Inflammatory macrophage treated with lipopolysaccharide for 4 hours (primary cell): ENCODE results near the gene LRP1-AS.

ENCODE experiments used
- DNase-seq: peaks from one replicate; pipeline ENCODE4 v3.0.0-alpha.2; 2020

LRP1-AS gene

DNA sequence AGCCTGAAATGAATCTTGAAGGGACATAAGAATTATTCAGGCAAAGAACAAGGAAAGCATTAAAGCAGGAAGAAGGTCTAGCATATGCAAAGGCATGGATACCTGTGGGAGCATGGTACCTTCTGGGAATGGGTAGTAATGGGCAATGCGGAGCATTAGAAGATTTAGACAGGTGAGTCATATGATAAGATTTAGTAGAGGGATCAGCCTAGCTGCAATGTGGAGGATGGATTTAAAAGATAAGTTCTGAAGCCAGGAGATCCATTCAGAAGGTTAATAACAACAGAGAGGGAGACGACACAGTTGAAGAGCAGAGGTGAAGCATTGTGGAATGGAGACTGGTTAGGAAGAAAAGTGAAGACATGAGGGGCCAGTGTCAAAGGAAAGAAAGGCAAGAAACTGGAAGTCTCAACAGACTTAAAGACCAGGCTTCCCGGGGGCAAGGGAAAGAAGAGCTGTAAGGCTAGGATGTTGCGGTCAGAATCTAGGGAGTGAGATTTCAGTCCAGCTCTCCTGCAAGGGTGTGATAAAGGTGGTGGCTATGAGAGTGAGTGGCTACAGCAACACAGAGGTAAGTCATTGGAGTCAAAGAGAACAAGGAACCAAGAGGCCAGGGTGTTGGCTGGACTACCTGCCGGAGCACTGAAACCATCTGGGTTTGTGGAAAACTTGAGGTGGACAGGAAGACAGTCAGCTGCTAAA lies 30.7 kb downstream of the LRP1-AS start:
- DNase-seq, result no peak

DNA sequence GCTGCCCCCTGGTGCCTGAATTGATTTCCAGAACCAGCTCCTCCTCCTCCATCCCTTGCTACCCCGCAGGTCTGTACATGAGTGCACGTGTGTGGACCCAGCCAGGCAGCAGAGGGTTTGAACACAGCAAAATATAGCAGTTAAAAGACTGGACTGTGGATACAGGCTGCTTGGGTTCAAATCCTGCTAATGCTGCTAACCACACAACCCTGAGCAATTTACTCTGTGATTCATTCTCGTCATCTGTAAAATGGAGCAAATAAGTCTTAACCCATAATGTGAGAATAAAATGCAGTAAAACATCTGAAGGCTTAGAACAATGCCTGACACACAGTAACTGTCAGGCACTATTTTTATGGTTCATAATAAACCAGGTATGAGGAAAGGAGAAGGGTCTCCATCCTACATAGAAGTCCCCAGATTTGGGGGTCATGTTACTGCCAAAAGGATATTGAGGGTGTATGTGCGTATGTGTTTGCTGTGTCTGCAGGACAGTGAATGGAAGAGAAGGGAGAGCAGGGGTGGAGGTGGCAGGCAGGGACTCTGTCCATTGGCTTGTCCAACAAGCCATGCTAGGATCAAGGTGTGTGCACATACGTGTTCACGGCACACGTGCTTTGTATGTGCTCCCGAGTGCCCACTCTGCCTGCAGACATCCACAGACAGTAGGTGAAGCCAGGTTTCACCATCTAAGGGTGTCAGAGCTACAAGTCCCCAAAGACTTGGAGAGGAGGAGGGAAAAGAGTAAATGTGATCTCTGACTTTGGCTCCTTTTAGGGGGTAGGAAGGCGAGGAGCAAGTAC lies 34.7 kb downstream of the LRP1-AS start:
- no peak for DNase-seq

DNA sequence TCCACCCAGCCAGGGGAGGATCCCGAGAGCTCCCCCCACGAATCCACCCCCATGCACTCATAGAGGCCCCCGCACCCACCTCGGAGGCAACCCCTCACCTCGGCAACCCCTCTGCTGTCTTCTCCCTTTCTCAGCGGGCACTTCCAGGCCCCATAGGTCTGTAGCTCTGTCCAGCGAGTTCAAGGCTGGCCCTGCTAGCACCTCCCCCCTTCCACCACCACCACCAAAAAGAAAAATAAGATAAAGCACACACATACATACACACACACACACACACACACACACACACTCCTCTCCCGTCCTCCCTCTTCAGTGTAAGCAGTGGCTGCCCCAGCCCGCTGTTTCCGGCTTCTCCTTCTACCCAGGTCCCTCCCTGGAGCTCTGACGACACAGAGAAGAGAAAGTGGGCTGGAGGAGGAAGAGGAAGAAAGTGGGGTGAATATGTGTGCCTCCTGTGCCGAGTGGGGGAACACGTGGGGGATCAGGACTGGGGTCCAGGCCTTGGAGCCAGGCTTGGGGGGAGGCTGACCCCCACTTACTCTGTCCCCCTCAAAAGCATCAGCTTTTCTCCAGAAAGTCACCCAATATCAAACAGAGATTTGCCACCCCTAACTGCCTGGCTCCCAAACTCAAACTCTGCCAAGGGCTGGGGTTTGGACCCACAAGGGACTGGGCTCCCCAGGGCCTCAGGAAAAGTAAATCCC lies 36.2 kb downstream of the LRP1-AS start, which contains the start of gene STAT6:
Gene STAT6, minus strand, starts transcription at position 332 of the 704 bp plus-strand sequence. CDS start 3,084 bp downstream, outside the sequence.
- peak; percentile 94 for DNase-seq

DNA sequence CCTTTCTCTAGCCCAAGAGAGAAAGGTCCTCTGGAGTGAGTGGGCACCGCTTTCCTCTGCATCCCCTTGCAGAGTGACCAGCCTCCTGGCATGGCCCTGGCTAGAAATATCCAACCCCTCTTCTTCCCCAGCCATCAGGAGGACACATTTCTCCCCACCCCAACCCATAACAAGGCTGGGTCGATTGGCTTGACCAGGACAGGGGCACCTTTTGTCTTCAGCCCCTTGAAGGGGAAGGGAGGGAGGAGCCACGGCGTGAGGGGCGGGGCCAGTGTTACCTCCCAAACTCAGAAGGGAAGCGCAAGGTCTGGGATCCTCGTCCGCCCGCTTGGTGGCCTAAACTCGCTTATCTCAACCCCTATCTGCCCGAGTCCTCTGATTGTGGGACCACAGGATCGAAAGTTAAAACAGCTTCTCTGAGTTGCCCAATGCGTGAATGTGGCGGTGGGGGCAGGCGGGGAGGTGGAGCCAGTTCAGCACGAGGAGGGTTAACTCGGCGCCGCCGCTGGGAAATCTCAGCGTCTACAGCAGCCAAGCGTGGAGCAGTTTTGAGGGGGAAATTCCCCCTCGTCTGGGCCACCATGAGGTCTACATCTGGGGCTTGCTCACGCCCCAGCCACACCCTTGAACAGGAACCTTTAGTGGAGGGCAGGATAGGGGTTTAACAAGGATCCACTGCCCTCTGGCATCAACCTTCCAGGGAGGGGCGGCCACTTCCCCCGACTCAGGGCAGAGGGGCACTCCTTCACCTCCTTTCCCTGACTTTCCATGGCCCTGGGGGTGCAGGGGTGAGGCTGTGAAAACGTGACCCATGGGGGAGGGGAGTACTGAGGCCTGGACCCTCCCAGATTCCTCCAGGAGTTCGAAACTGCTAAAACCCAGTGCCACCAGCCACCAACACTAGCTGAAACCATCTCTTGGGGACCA lies 37.1 kb downstream of the LRP1-AS start:
- DNase-seq, result peak; percentile 82

DNA sequence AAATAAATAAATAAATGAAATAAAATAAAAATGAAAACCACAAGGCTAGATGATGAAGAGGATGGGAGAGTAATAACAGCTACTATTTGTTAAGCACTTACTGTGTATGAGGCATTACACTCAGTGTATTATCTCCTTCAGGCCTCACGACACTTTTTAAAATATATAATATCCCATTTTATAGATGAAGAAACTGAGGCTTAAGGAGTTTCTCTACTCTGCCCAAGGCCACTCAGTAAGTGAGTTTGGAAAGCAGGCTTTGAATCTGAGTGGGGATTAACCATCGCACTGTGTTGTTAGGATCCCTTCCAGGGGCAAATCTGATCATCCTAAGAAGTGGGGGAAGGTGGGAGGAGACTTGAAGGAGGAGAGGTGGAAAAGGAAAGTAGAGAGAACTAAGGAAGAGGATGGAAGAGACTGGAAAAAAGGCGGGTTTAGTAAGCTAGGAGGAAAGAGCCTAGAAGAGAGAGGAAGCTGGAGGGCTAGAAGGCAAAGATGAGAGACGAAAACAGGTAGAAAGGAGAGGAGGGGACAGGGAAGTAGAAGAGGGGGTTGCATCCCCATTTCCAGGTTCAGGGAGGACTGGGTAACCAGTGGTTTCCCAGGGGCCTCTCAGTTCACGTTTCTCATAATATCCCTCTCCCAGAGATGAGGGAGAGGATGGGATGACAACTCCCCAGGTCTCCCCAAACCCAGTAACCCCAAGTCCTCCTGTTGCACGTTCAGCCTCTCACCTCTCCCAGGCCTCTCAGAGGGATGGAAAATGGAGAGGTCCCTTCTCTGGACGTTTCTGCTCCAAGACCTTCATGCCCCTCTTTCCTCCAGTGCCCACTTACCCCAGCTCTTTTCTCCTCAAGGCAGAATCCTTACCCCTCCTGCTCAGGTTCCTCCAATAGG lies 38.0 kb downstream of the LRP1-AS start:
- no peak for DNase-seq

DNA sequence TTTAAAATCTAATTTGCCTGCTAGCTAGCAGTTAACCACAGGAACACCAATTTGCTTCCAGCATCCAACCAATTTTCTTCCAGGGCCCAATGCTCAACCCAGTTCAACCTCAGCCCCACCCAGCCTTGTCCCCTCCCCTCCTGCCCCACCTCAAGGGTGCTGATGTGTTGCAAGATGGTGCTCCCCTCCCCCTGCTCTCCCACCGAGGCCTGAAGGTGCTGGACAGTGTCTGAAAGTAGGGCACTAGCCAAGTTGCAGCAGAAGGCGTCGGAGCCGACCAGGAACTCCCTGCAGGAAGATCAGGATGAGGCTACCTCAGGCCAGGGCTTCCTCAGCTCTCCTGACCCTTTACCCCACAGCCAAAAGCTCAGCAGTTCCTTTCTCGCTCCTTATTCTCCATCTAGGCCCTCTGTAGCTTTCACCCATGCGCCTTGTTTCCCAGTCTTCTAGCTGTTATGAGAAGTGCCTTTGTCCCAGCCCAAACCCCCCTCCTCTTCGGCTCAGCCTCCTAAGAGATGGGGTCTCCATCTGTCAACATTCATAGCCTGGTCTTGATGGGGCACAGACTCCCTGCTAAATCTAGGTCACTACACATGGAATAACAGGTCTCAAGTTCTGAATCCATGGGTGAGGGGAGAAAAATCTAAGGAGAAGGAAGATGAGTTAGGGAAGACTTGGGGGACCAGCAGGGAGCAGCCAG lies 39.8 kb downstream of the LRP1-AS start:
- no peak for DNase-seq

DNA sequence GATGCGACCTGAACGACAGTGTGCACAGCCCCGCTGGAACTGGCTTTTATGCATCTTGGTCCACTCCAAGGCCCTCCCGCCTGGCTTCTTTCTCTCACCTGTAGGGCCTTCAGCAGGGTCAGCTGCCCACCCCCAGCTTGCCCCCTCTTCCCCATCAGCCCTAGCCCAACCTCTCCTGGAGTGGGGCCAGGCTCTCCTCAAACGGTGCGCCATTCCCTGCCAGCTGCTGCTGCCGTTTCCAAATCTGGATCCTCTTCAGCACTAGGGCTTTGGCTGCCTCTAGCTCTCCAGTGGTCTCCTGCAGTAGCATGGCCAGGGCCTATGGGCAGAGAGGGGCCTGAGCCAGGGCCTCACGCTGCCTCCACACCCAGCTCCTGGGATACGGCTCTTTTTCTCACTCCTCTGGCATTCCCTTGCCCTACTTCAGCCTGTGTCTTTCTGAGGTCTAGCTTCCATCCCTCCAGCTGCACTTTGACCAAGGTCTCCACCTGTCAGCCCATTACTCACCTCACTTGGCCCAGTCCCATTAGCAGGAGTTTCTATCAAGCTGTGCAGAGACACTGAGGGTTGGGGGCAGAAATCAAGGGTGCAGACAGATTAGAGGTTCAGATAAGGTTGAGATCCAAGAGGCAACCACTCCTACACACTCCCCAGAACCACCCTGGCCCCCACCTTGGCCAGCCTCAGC lies 41.3 kb downstream of the LRP1-AS start:
- DNase-seq, result no peak

DNA sequence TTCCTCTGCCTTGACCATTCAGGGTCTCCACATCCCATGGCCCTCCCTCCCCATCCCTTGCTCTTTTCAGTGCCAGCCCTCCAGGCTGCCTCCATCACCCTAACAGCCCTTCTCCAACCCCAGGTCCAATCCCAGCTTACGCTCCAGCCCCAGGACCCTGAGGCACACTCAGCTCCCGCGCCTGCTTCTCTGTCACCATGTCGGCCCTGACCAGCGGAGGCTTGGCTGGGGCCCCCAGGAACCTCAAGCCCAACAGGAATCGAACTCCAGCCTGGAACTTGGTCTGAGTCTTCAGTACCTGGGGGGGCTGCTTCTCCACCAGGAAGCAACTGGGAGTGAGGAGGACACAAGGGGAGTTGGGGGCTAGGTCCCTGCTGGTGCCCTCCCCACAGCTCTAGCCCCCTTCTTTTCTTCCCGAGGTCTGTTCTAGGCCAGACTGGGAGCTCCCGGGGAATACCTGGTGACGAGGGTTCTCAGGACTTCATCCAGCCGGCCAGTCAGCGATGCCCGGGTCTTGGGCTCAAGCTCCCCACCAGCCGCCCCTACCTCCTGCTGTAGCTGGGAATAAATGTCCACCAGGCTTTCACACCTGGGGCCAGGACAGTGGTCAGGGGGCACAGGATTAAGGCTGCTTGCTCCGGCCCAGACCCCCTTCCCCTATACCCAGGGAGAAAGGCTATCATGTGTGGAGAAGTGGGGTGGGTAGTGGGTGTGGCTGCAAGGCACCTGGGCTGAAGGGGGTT lies 42.2 kb downstream of the LRP1-AS start:
- DNase-seq, result no peak

DNA sequence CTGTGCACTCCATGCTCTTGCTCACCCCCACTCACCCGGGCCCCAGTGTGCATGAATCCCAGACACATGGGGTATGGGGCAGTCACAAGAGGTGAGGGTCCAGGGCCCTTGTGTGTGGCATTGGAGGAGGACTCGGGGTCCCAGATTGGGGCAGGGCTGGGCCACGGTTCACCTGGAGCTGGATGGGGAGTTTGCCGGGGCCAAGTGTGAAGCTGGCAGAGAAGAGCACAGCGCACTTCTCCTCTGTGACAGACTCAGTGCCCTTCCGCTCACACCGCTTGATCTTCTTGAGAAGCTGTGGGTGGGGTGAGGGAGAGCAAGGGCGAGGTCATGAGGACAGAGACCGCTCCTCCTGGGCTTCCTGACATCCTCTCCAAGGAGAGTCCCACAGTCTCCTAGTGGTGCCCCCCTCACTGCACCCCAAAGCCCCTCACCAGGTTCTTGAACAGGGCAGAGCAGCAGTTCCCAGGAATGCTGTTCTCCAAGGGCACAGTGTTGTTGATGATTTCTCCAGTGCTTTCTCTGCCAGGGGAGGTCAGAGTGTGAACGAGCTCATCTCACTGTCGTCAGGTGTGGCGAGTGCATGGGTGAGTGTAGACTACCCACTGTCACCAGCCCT lies 43.0 kb downstream of the LRP1-AS start:
- no peak for DNase-seq

DNA sequence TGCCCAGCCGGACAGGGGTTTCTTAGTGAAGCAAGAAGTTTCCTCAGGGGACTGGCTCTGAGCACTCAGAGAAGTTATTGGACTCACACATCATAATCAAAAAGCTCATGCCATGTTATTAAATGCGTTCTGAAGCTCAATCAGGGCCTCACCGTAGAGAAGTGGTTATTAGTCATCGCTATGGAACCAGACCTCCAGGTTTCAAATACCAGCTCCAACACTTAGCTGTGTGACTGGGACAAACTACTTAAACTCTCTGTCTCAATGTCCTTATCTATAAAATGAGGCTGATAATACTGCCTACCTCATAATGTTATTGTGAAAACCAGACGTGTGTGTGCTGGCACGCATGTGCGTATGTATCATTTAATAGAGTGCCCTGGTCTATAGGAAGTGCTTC lies 43.6 kb downstream of the LRP1-AS start:
- DNase-seq, result no peak

DNA sequence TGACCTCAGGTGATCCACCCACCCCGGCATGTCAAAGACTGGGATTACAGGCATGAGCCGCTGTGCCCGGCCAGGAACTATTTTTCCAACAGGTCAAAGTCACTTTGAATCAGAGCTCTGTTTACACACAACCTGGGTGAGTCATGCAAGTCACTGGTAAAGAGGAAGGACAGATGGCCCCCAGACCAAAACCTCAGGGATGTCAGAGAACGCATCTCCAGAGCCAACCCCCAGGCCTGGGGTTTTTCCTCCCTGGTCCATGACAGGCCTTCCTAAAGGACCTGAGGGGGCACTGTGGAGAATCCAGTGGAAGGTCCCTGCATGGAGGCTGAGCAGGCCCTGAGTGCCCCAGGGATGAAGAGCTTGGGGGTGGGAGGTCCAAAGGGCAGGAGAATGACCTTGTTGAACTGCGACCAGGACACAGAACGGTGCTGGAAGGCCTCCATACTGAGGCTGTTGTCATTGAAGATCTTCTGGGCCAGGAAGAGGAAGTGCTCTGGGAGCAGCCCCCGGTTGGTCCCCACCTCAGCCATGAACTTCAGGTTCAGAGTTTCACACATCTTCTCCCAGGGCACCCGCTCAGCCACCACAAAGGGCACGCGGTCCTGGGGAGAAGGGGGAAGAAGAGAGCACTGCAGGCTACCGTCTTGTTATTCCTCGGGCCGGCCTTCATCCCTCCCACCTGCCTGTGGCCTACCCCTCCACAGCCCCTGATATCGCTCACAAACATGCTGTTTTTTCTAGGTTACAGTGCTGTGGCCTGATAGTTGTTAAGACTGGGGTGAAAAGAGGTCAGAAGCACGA lies 45.3 kb downstream of the LRP1-AS start:
- DNase-seq, result no peak

DNA sequence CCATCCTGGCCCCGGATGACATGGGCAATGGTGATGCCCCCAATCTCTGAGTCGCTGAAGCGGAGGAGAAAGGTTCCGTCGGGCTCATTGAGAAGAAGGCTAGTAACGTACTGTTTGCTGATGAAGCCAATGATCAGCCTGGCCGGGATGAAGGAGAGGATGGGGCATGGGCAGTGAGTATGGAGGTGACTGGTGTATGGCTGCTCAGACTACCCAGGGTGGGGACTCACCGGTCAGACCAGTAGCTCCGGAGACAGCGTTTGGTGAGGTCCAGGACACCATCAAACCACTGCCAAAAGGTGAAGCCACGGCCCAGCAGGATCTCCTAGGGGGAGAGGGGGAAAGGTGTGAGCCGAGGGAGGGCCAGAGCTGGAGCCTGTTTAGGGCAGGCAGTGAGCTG lies 47.7 kb downstream of the LRP1-AS start:
- DNase-seq, result no peak

DNA sequence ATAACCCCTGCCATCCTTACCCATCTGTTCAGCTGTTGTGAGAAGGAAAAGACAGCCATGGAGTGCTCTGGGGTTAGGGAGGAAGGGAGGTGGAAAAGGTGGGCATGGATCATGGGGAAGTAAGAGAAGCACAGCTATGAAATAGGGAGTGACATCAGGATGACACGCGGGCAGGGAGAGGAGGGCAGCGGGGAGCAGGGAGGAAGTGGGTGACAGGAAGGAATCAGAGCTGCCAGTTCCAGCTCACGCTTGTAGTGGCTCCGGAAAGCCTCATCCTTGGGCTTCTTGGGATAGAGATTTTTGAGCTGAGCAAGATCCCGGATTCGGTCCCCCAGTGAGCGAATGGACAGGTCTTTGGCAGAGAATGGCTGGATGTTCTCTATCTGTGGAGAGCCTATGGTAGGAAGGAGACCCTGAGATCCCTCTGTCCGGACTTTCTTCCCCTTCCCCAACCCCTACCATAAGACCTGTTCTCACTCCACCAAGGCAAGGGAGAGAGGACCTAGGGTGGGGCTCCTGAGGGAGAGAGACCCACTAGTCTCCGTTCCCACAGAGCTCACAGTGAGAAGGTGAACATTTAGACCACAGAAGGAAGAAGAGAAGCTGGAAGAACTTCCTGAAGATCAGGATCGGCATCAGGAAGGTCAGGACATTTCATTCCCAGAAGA lies 48.2 kb downstream of the LRP1-AS start:
- DNase-seq, result peak; percentile 73

DNA sequence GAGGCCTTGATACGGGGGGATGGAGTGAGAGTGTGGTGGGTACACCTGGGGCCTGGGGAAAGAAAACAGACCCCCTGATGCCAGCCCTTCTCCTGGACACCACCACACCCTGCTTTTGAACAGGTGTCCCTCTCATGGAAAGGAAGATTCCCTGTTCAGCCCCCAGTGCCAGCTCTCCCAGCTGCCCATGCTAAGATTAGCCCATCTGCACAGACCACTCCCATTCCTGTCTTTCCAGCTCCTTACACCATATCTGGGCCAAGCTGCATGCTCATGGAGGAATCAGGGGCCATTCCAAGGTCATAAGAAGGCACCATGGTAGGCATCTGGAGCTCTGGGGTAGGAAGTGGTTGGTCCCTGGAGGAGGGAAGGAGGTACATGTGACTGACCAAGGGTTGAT lies 48.9 kb downstream of the LRP1-AS start:
- no peak for DNase-seq

DNA sequence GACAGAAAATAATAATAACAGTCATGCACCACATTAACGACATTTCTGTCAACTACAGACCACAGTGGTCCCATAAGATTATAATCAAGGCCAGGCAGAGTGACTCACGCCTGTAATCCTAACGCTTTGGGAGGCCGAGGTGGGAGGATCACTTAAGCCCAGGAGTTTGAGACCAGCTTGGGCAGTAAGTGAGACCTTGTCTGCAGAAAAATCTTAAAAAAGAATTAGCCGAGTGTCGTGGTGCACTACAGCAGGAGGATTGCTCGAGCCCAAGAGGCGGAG lies 49.9 kb downstream of the LRP1-AS start:
- DNase-seq, result no peak

DNA sequence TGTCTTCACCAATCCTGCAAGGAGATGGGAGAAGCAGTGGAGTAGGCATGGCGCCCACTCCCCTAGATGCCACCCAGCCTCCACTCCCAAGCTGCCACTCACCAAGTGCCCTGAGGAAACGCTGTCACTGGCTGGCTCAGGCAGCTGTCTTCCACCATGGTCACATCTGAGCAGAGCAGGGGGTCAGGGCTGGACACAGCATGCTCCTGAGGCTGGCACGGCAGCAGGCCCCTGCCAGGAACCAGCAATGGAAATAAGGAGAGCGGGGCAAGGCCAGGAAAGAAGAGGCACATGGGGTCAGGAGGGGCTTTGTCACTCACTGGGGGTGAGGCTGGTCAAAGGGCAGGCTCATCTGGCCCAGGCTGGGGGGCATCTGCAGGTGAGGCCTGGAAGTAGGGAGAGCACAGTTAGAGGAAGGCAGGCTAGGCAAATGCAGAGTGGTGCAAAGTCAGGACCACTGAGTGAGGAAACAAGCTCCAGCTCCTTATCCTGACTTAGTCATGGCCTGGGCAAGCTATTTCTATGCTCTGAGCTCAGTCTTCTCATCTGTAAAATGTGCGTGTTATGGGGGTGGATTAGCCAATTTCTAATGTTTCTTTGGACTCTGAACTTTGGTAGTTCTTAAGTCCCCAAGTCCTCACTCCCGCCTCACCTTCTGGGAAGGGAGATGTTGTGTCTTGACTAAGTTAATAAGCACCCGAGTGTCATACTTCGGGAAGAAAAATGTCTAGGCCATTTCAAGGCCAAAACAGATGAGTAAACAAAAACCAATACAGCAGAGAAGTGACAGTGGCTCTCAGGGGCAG lies 50.5 kb downstream of the LRP1-AS start:
- no peak for DNase-seq

DNA sequence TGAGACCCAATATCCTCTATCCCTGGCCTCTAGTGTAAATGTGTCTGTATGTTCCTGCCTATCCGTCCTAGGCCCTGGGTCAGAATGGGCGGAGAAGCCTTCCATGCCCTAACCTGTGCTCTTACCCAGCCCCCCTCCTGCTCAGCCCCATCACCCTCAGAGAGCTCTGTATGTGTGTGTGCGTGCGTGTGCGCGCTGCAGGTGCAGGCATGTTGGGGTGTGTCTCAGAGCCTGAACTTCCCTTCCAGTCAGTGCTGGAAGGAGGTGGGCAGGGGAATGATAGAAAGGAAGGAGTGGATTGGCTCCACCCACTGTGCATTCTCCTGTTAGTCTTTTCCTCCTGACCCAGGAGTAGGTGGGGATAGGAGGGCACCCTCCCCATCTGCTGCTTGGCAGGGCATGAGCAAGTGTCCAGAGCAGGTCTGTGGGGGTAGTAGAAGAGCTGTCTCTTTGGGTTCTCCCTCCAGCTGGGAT lies 51.3 kb downstream of the LRP1-AS start:
- DNase-seq, result no peak
